Ovary (tissue), 9 donors: ENCODE data around the gene GALNTL6. TPM values are rescaled to one million over a fixed set of nuclear protein-coding genes. Genes with fewer than 3 reads are reported as not detected.

Experiments
- DNase-seq, 5 donors: peaks; one replicate each; pipeline ENCODE4 v3.0.0-alpha.2; 2019 to 2020
- H3K27ac ChIP-seq, 2 donors: fragments of 200-600 bp; one replicate each; pipeline versions ENCODE4 v1.5.1 to v1.8.0; 2019 to 2022
- H3K27me3 ChIP-seq: fragments of 200-600 bp; one replicate; pipeline ENCODE4 v1.8.0; 2022
- H3K36me3 ChIP-seq: fragments of 200-600 bp; sonication (generic); one replicate; pipeline ENCODE4 v1.5.1; 2019
- H3K4me1 ChIP-seq: one replicate; pipeline ENCODE4 v1.8.1; 2013; ENCODE audit warnings: mild to moderate bottlenecking, moderate library complexity; ENCODE audit not compliant: insufficient read depth
- H3K4me3 ChIP-seq: fragments of 200-600 bp; sonication (generic); one replicate; pipeline ENCODE4 v1.5.1; 2017
- H3K9me3 ChIP-seq, 2 donors: fragments of 200-600 bp in 1 of 2; sonication (generic) in 1 of 2; one replicate each; pipeline versions ENCODE4 v1.5.1 to v1.8.1; 2013 to 2019; ENCODE audit warnings: mild to moderate bottlenecking in 1 of 2, moderate library complexity in 1 of 2
- CTCF ChIP-seq, 3 donors: fragments of 450-650 bp in 2 of 3; fragments of 200-600 bp in 1 of 3; IDR thresholded peaks; one replicate each; pipeline versions ENCODE4 v1.5.1 to v1.8.0; 2016 to 2022; ENCODE audit warnings: antibody characterized with exemption in 3 of 3, mild to moderate bottlenecking in 1 of 3
- EP300 ChIP-seq: sonication (generic); formaldehyde crosslinking; IDR thresholded peaks from one replicate; pipeline ENCODE4 v1.6.1; 2017; ENCODE audit warnings: antibody characterized with exemption
- POLR2A ChIP-seq: fragments of 450-650 bp; IDR thresholded peaks from one replicate; pipeline ENCODE4 v1.6.1; 2017; ENCODE audit warnings: antibody characterized with exemption, mild to moderate bottlenecking, moderate library complexity
- WGBS, 3 donors: extraction: QIAGEN DNeasy Blood & Tissue Kit in 1 of 3; methylation state at CpG; one replicate each; pipeline versions ENCODE4 v1.1.5 to v1.1.7; 2013 to 2017; 5-methylcytosine and 5-hydroxymethylcytosine counted together
- intact Hi-C, 4 donors: fragments of 100-400 bp; cut with DNase I; formaldehyde crosslinking; loops; one replicate each; pipeline versions ENCODE4 v1.11.0 to v1.15.1; 2022 to 2023
- polyA plus RNA-seq, 2 donors: library from polyadenylated mRNA; stranded (reverse); fragments of 200-250 nt in 1 of 2; fragments of 350-450 nt in 1 of 2; fragmentation: Illumina TruSeq in 1 of 2; extraction: RNeasy Lipid Tissue Mini Kit (QIAGEN cat#74804) in 1 of 2; gene quantifications; one replicate each; pipeline ENCODE4 v1.2.3, GENCODE V29; 2013 to 2014
- total RNA-seq, 7 donors: library from RNA; depleted of rRNA in 2 of 7; stranded (reverse); fragments of >200 nt in 2 of 7; fragmentation: NEBNext Ultra II Directional in 3 of 7; extraction: Animal tissue kit (Norgen Biotek cat#: 25700) in 3 of 7; gene quantifications; one replicate each; pipeline versions ENCODE4 v1.1.0 to v1.2.4, GENCODE V29; 2016 to 2023
- donor health status: DM: no; HTN: no; CAD: no; lungs with moderate emphysema.
- donor health status: DM: no; HTN: no; CAD: no.
- donor health status: Bipolar disorder and iron deficiency.
- donor health status: DM: yes; HTN: yes; CAD: no.
- donor health status: DM: no; HTN: no; CAD: no.
- donor health status: DM: yes; HTN: yes; CAD: no.

Gene GALNTL6
- total and polyA plus RNA-seq, 9 donors, result 0.11 to 1.8 TPM; not detected in 7

GRCh38 chr4:171919314-171919713, 106.1 kb downstream of the GALNTL6 start:
- 76 to 90% (median 89%) methylated on average over 2 of the region's 2 CpGs for WGBS, 3 donors
- intact Hi-C loops, result no loop called here
- no peaks in the 10 kb centered on the region for H3K9me3 ChIP-seq
- H3K27me3 ChIP-seq, result no peaks in the 10 kb centered on the region
- no peak overlapping the region for H3K27ac ChIP-seq
- TF ChIP-seq EP300 (no peak), CTCF (IDR thresholded peaks at IDR 0.05) (no peak), POLR2A (no peak)
- H3K4me3 ChIP-seq, result no peak overlapping the region
- no peaks in the 10 kb centered on the region for H3K36me3 ChIP-seq
- no peaks in the 10 kb centered on the region for H3K4me1 ChIP-seq
- no peak for DNase-seq

GRCh38 chr4:171920901-171921300, 107.7 kb downstream of the GALNTL6 start:
- H3K36me3 ChIP-seq, result no peaks in the 10 kb centered on the region
- H3K27ac ChIP-seq, result no peak overlapping the region
- no peaks in the 10 kb centered on the region for H3K27me3 ChIP-seq
- no peak overlapping the region for H3K4me3 ChIP-seq
- no peaks in the 10 kb centered on the region for H3K9me3 ChIP-seq
- intact Hi-C loops, result no loop called here
- 84 to 92% (median 86%) methylated on average over 3 of the region's 3 CpGs for WGBS, 3 donors
- DNase-seq, result no peak
- TF ChIP-seq POLR2A (no peak), EP300 (no peak), CTCF (IDR thresholded peaks at IDR 0.05) (no peak)
- H3K4me1 ChIP-seq, result no peaks in the 10 kb centered on the region

- TF ChIP-seq EP300 (no peak), CTCF (IDR thresholded peaks at IDR 0.05) (no peak), POLR2A (no peak)
- no peak for DNase-seq
- H3K27me3 ChIP-seq, result no peaks in the 10 kb centered on the region
- intact Hi-C loops, result no loop called here
- H3K4me1 ChIP-seq, result no peaks in the 10 kb centered on the region
- no peak overlapping the region for H3K27ac ChIP-seq
- WGBS, 3 donors, result 41 to 49% (median 43%) methylated on average over 5 of the region's 5 CpGs
- H3K36me3 ChIP-seq, result no peaks in the 10 kb centered on the region
- H3K4me3 ChIP-seq, result no peak overlapping the region
- H3K9me3 ChIP-seq, result no peaks in the 10 kb centered on the region
Measured at GRCh38 chr4:171924746-171925376, 111.7 kb downstream of the GALNTL6 start.

GRCh38 chr4:171928336-171928735, 115.1 kb downstream of the GALNTL6 start:
- H3K27me3 ChIP-seq, result no peaks in the 10 kb centered on the region
- H3K9me3 ChIP-seq, result no peaks in the 10 kb centered on the region
- no peak overlapping the region for H3K27ac ChIP-seq
- no peaks in the 10 kb centered on the region for H3K36me3 ChIP-seq
- no peaks in the 10 kb centered on the region for H3K4me1 ChIP-seq
- intact Hi-C loops, result no loop called here
- 82 to 86% (median 83%) methylated on average over 4 of the region's 4 CpGs for WGBS, 3 donors
- no peak for TF ChIP-seq CTCF (IDR thresholded peaks at IDR 0.05)
- TF ChIP-seq EP300, result no peak
- no peak for TF ChIP-seq POLR2A
- no peak overlapping the region for H3K4me3 ChIP-seq
- no peak for DNase-seq
